Mesendoderm (in vitro differentiated cells): ENCODE data around the gene GSTT2B.
"Not testable (repeated sequence)": the region's sequence is repeated elsewhere in the genome, so short reads cannot be mapped to it uniquely, and the experiment has no call there.

Source experiments
- DNase-seq: peaks from one replicate; pipeline ENCODE4 v3.0.0; 2013
- H2AK5ac ChIP-seq: 2 replicates; pipeline ENCODE4 v1.6.1; 2013; ENCODE audit warnings: low read length, inconsistent platforms
- H2BK120ac ChIP-seq: 2 replicates; pipeline ENCODE4 v1.6.1; 2013; ENCODE audit warnings: low read depth, mild to moderate bottlenecking, low read length, moderate library complexity, mixed read lengths
- H2BK15ac ChIP-seq: replicated peaks from 2 replicates; pipeline ENCODE4 v1.6.1; 2013; ENCODE audit warnings: low read depth, mild to moderate bottlenecking, moderate library complexity
- H2BK5ac ChIP-seq: 2 replicates; pipeline ENCODE4 v1.6.1; 2013; ENCODE audit warnings: low read length, inconsistent platforms
- H3K18ac ChIP-seq: 2 replicates; pipeline ENCODE4 v1.6.1; 2013; ENCODE audit warnings: mild to moderate bottlenecking, low read length, mixed read lengths
- H3K23ac ChIP-seq: one replicate; pipeline ENCODE4 v1.6.1; 2013; ENCODE audit warnings: low read length
- H3K27ac ChIP-seq: 2 replicates; pipeline ENCODE4 v1.5.1; 2013; ENCODE audit warnings: low read depth, mild to moderate bottlenecking, inconsistent platforms, low read length, moderate library complexity
- H3K27me3 ChIP-seq: 2 replicates; pipeline ENCODE4 v1.6.1; 2013; ENCODE audit warnings: low read length, control low read depth, mild to moderate bottlenecking, inconsistent platforms; ENCODE audit not compliant: insufficient read depth, poor library complexity
- H3K36me3 ChIP-seq: 2 replicates; pipeline ENCODE4 v1.6.1; 2013; ENCODE audit warnings: low read length, inconsistent platforms; ENCODE audit not compliant: control insufficient read depth, insufficient read depth
- H3K4ac ChIP-seq: one replicate; pipeline ENCODE4 v1.6.1; 2013; ENCODE audit warnings: low read depth, mild to moderate bottlenecking, low read length, moderate library complexity
- H3K4me1 ChIP-seq: 2 replicates; pipeline ENCODE4 v1.6.1; 2013; ENCODE audit warnings: low read depth, low read length, inconsistent platforms; ENCODE audit not compliant: control insufficient read depth
- H3K4me2 ChIP-seq: 2 replicates; pipeline ENCODE4 v1.6.1; 2013; ENCODE audit warnings: low read length
- H3K4me3 ChIP-seq: 2 replicates; pipeline ENCODE4 v1.5.1; 2013; ENCODE audit warnings: mild to moderate bottlenecking, low read length
- H3K56ac ChIP-seq: one replicate; pipeline ENCODE4 v1.6.1; 2013; ENCODE audit warnings: low read length
- H3K79me1 ChIP-seq: 2 replicates; pipeline ENCODE4 v1.6.1; 2013; ENCODE audit warnings: low read length, inconsistent platforms
- H3K79me2 ChIP-seq: 2 replicates; pipeline ENCODE4 v1.6.1; 2013; ENCODE audit warnings: mild to moderate bottlenecking, low read length; ENCODE audit not compliant: control insufficient read depth, insufficient read depth
- H3K9ac ChIP-seq: 2 replicates; pipeline ENCODE4 v1.6.1; 2013; ENCODE audit warnings: low read length, inconsistent platforms
- H4K5ac ChIP-seq: one replicate; pipeline ENCODE4 v1.6.1; 2013; ENCODE audit warnings: low read length
- H4K8ac ChIP-seq: one replicate; pipeline ENCODE4 v1.6.1; 2013; ENCODE audit warnings: low read depth, mild to moderate bottlenecking, control low read depth, low read length, moderate library complexity
- WGBS: extraction: QIAGEN DNeasy Blood & Tissue Kit; methylation state at CpG from one replicate; pipeline ENCODE4 v1.1.7; 2013; ENCODE audit warnings: low lambda C conversion rate, missing lambda C conversion rate; ENCODE audit not compliant: insufficient coverage; ENCODE audit errors: extremely low coverage; 5-methylcytosine and 5-hydroxymethylcytosine counted together

GSTT2B gene

DNA sequence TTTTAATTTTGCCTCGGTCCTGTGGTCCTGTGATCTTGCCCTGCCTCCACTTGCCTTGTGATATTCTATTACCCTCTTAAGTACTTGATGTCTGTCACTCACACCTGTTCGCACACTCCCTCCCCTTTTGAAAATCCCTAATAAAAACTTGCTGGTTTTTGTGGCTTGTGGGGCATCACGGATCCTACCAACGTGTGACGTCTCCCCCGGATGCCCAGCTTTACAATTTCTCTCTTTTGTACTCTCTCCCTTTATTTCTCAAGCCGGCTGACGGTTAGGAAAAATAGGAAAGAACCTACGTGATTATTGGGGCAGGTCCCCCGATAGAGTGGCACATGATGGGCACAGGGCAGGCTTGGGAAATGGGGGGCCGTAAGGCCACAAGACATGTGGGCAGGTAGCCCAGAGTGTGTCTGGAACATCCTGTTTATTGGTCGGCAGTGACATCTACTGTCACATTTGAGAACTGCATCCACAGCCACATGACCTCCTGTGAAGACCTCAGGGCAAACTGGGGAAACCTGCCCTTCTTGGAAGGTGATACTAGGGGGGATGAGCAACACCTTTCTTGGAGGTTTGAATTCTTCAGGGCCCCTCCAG lies 4.6 kb downstream of the GSTT2B start:
- not testable (repeated sequence) for H3K56ac ChIP-seq, H2BK120ac ChIP-seq, H3K4me2 ChIP-seq, H3K23ac ChIP-seq, H3K9ac ChIP-seq, H3K18ac ChIP-seq, H2AK5ac ChIP-seq, H3K4me1 ChIP-seq, H3K4me3 ChIP-seq, H4K8ac ChIP-seq, H3K27ac ChIP-seq, H4K5ac ChIP-seq, H2BK15ac ChIP-seq, H3K79me2 ChIP-seq, H3K79me1 ChIP-seq, H3K27me3 ChIP-seq, H3K36me3 ChIP-seq, H2BK5ac ChIP-seq, H3K4ac ChIP-seq
- WGBS: no CpG with 5 or more reads among the region's 12 CpGs
- peak; percentile 84 for DNase-seq

- not testable (repeated sequence) for DNase-seq, H4K8ac ChIP-seq, H3K4me2 ChIP-seq, H3K4me1 ChIP-seq, H3K4me3 ChIP-seq, H2BK5ac ChIP-seq, H3K18ac ChIP-seq, H3K79me2 ChIP-seq, H3K9ac ChIP-seq, H3K56ac ChIP-seq, H2BK120ac ChIP-seq, H3K27me3 ChIP-seq, H3K23ac ChIP-seq, H4K5ac ChIP-seq, H3K4ac ChIP-seq, H2AK5ac ChIP-seq, H3K36me3 ChIP-seq, H3K79me1 ChIP-seq, H3K27ac ChIP-seq, H2BK15ac ChIP-seq
- WGBS: no CpG with 5 or more reads among the region's 8 CpGs
Measured at GRCh38 chr22:23955886-23956285, 5.1 kb downstream of the GSTT2B start.

DNA sequence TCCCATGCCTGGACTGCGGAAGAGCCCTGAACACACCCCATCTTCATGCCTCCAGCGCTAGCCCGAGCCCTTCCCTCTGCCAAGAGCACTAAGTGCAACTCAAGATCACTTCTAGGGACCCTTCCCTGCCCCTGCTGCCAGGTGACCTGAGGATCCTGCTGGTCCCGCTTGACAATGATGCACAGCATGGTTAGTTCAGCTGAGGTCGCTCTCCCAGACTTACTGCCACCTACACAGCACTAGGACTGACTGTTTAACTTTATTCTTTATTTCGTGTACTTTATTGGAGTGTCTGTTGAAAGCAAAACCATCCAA lies 6.0 kb downstream of the GSTT2B start:
- not testable (repeated sequence) for H3K4me2 ChIP-seq, H3K4me3 ChIP-seq, H4K8ac ChIP-seq, H3K9ac ChIP-seq, H4K5ac ChIP-seq, H3K18ac ChIP-seq, H2BK120ac ChIP-seq, H3K4me1 ChIP-seq, H3K4ac ChIP-seq, H2AK5ac ChIP-seq, H2BK5ac ChIP-seq, H3K56ac ChIP-seq, H3K79me1 ChIP-seq, DNase-seq, H3K27ac ChIP-seq, H3K36me3 ChIP-seq, H3K27me3 ChIP-seq, H3K79me2 ChIP-seq, H2BK15ac ChIP-seq, H3K23ac ChIP-seq
- WGBS: no CpG with 5 or more reads among the region's 6 CpGs

DNA sequence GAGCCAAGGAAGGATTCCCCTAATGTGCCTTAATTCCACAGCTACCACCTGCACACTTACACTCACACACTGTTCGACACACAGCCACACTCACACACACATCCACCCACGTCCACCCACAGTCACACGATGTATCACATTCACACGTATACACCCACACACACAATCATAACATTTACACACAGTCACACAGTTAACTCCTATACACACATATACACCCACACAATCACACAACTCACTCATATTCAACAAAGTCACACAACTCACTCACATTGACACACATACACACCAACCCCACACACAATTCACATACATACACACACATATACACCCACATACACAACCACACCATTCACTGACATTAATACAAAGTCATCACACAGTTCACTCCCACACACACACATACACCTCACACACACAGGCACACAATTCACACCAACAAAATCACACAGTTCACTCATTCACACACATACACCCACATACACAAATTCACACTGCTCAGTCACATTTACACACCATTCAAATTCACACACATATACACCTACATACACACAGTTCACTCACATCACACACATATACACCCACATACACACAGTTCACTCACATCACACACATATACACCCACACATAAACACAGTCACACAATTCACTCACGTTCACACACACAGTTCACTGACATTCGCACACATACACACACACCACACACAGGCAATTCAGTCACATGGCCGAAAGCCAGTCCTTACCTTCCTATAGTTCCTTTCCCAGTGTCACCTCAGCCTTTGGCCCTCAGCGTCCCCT lies 6.6 kb downstream of the GSTT2B start:
- not testable (repeated sequence) for H3K18ac ChIP-seq, H3K4me3 ChIP-seq, H3K4me1 ChIP-seq, DNase-seq, H2BK5ac ChIP-seq, H2BK15ac ChIP-seq, H3K4ac ChIP-seq, H4K8ac ChIP-seq, H3K79me2 ChIP-seq, H3K79me1 ChIP-seq, H2AK5ac ChIP-seq, H3K4me2 ChIP-seq, H3K9ac ChIP-seq, H4K5ac ChIP-seq, H3K36me3 ChIP-seq, H3K27me3 ChIP-seq, H3K23ac ChIP-seq, H2BK120ac ChIP-seq, H3K56ac ChIP-seq, H3K27ac ChIP-seq
- WGBS: 100% methylated on average over 3 of the region's 8 CpGs

DNA sequence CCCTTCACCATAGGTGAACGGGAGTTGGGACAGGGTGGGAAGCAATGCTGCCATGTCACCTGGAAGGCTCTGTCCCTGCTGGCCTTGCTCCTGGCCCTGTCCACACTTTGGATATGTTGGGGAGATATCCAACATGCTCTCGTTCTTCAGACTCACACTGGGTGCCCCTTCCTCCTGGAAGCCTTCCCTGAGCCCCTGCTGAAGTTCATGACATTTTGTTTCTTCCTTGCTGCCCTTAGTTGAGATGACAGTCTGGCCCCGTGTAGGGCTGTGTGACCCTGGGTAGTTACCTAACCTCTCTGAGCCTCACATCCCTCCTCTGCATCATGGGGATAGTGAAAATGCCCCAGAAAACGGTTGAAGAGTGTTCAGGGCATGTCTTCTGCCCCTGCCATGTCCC lies 7.5 kb downstream of the GSTT2B start:
- H2AK5ac ChIP-seq: not testable (repeated sequence)

More for the DNA sequence above, 7.5 kb downstream of the GSTT2B start:
- H3K79me1 ChIP-seq, H3K4me1 ChIP-seq, H3K27me3 ChIP-seq, H3K56ac ChIP-seq, H3K79me2 ChIP-seq, H3K4me3 ChIP-seq, H3K4me2 ChIP-seq, H2BK15ac ChIP-seq, H3K27ac ChIP-seq, H3K36me3 ChIP-seq, H3K18ac ChIP-seq, H2BK5ac ChIP-seq, DNase-seq, H3K9ac ChIP-seq, H3K23ac ChIP-seq, H3K4ac ChIP-seq, H4K5ac ChIP-seq, H4K8ac ChIP-seq, H2BK120ac ChIP-seq: not testable (repeated sequence)
- no CpG with 5 or more reads among the region's 4 CpGs for WGBS
